ENCODE measurements around the gene WASL.

- peak in 2 of 3 donors; percentile 51 to 68 for TF ChIP-seq CTCF (IDR thresholded peaks at IDR 0.05)
- TF ChIP-seq POLR2A (IDR thresholded peaks at IDR 0.05), result no peak
- no peak for TF ChIP-seq POLR2AphosphoS5 (IDR thresholded peaks at IDR 0.05)
These were observed 49.1 kb upstream of the WASL start for GRCh38 chr7:123797673-123798531.

All from breast epithelium (tissue), 3 donors.